ENCODE measurements around the gene RAB36. TPM values are rescaled to one million over a fixed set of nuclear protein-coding genes. Genes with fewer than 3 reads are reported as not detected.

RAB36 gene
- total RNA-seq, 1 donor = 5.6 TPM

GRCh38 chr22:23121424-23121823 is 23.9 kb upstream of the RAB36 start:
- no peak overlapping the region for H3K4me3 ChIP-seq (ENCODE audit: low read depth, low read length)
- TF ChIP-seq CTCF (IDR thresholded peaks at IDR 0.05; ENCODE audit: insufficient read depth, low read depth, low read length) = no peak
- DNase-seq (ENCODE audit: low read depth) = no peak

GRCh38 chr22:23122216-23122957 is 22.9 kb upstream of the RAB36 start:
- DNase-seq (ENCODE audit: low read depth) = no peak
- no peak overlapping the region for H3K4me3 ChIP-seq (ENCODE audit: low read depth, low read length)
- no peak for TF ChIP-seq CTCF (IDR thresholded peaks at IDR 0.05; ENCODE audit: insufficient read depth, low read depth, low read length)

- DNase-seq (ENCODE audit: low read depth) = no peak
- H3K4me3 ChIP-seq (ENCODE audit: low read depth, low read length) = no peak overlapping the region
- TF ChIP-seq CTCF (IDR thresholded peaks at IDR 0.05; ENCODE audit: insufficient read depth, low read depth, low read length) = no peak
Observed at GRCh38 chr22:23122992-23123803, 22.1 kb upstream of the RAB36 start.

GRCh38 chr22:23123804-23124254 is 21.4 kb upstream of the RAB36 start:
- no peak for DNase-seq (ENCODE audit: low read depth)
- no peak for TF ChIP-seq CTCF (IDR thresholded peaks at IDR 0.05; ENCODE audit: insufficient read depth, low read depth, low read length)
- no peak overlapping the region for H3K4me3 ChIP-seq (ENCODE audit: low read depth, low read length)

GRCh38 chr22:23124611-23125511 is 20.4 kb upstream of the RAB36 start:
- TF ChIP-seq CTCF (IDR thresholded peaks at IDR 0.05; ENCODE audit: insufficient read depth, low read depth, low read length) = no peak
- no peak overlapping the region for H3K4me3 ChIP-seq (ENCODE audit: low read depth, low read length)
- no peak for DNase-seq (ENCODE audit: low read depth)

- no peak for DNase-seq (ENCODE audit: low read depth)
- TF ChIP-seq CTCF (IDR thresholded peaks at IDR 0.05; ENCODE audit: insufficient read depth, low read depth, low read length) = no peak
- no peak overlapping the region for H3K4me3 ChIP-seq (ENCODE audit: low read depth, low read length)
Observed at GRCh38 chr22:23125512-23126103, 19.7 kb upstream of the RAB36 start.

Data from fibroblast of villous mesenchyme (primary cell).